ENCODE results near the gene SMIM30.
"Not testable (repeated sequence)": the region's sequence is repeated elsewhere in the genome, so short reads cannot be mapped to it uniquely, and the experiment has no call there.

Gene SMIM30

DNA sequence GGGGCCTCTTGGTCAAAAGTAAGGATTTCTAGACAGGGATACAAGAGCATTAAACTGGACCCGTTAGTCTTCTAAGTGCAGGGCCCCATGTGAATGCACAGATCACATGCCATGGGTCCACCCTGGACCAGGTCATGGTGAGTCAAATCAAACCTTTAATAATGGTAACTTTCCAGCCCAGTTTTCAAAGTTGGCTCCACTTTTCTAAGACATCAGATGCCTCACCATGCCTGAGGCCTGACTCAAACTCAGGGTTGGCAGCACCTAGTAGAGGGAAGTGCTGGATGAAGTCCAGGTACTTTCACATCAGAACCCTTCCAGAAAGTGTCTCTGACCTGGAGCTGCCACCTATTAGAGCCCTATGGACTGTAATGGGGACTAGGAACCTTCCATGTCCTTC lies 9.7 kb upstream of the SMIM30 start:
- H3K27ac ChIP-seq: no peak overlapping the region
- no peak for DNase-seq (ENCODE audit: low spot score)
- TF ChIP-seq, protein P1, sequence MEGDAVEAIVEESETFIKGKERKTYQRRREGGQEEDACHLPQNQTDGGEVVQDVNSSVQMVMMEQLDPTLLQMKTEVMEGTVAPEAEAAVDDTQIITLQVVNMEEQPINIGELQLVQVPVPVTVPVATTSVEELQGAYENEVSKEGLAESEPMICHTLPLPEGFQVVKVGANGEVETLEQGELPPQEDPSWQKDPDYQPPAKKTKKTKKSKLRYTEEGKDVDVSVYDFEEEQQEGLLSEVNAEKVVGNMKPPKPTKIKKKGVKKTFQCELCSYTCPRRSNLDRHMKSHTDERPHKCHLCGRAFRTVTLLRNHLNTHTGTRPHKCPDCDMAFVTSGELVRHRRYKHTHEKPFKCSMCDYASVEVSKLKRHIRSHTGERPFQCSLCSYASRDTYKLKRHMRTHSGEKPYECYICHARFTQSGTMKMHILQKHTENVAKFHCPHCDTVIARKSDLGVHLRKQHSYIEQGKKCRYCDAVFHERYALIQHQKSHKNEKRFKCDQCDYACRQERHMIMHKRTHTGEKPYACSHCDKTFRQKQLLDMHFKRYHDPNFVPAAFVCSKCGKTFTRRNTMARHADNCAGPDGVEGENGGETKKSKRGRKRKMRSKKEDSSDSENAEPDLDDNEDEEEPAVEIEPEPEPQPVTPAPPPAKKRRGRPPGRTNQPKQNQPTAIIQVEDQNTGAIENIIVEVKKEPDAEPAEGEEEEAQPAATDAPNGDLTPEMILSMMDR (IDR thresholded peaks at IDR 0.05): no peak
- no peak overlapping the region for H3K4me3 ChIP-seq

DNA sequence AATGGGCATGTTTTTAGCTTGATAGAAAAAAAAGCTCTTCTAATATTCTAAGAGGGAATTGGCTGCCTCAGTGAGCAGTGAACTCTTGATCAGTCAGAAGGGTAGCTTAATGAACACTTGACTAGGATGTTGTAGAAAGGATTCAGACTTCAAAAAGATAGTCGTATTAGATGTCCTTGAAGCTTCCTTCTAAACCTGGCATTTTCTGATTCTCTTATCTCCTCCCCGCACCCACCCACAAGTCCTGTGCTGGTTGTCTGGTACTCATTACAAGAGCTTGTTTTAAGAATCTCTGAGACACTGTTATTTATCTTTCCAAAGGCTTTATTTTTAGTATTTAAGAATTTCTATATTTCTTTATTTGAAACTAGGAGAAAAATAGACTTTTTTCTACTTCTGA lies 7.4 kb upstream of the SMIM30 start:
- TF ChIP-seq, protein P1 (IDR thresholded peaks at IDR 0.05): no peak
- H3K27ac ChIP-seq: no peak overlapping the region
- no peak overlapping the region for H3K4me3 ChIP-seq

DNA sequence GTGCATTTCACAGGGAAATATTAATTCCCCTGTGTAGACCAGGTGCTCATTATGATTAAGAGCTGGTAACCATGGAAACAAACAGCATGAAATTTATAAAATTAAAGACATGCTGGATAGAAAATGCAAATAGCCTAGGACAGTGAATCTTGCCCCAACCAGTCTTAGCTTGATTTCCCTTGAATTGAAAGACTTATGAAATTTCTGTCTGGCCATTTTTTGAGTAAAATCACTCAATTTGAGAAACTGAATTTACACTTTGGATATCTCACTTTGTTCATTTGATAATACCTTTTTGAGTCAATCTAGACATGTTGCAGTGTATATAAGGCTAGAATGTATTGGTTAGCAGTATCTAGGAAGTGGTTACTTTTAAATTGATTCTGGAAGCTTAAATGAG lies 4.4 kb upstream of the SMIM30 start:
- DNase-seq (ENCODE audit: low spot score): no peak
- Histone ChIP-seq H3K4me3 (no peak overlapping the region), H3K27ac (no peak overlapping the region)
- TF ChIP-seq, protein P1 (IDR thresholded peaks at IDR 0.05): no peak

More for the DNA sequence above, 7.4 kb upstream of the SMIM30 start:
- DNase-seq (ENCODE audit: low spot score): no peak

DNA sequence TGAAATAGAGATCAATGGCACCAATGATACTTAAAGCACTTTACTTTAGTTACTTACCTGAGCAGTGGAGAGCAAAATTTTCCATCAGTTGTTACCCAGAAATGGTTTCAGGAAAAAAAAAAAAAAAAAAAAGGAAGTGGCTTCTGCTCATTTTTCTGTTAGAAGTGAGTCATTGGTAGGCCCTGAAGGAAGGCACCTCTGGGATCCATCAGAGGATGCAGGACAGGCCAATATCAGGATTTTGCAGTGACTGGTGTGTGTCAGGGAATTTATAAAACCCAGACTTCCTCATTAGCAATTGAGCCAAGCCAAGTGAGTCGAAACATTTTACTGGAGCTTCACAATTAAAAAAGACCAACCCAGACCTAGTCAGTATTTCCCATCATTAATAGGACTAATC lies 2.3 kb upstream of the SMIM30 start:
- no peak for DNase-seq (ENCODE audit: low spot score)
- no peak overlapping the region for H3K27ac ChIP-seq
- no peak overlapping the region for H3K4me3 ChIP-seq
- TF ChIP-seq, protein P1 (IDR thresholded peaks at IDR 0.05): no peak

DNA sequence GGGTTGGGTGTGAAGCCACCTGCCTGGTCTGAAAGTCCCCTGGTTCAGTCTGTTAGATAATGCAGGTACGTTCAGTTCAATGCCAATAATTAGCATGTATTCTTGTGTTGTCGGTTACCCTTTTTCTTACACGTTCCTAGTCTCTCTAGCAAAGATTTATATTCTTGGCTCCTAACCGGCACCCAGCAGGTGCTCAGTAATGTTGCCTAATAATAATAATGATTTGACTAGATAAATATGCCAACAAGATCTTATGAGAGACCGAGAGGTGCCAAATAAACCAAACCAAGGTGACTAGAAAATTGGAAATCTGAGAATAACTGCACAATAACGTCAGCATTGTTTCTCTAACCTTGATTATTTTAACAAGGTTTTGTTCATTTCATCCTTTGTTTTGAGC lies 1.1 kb upstream of the SMIM30 start:
- DNase-seq (ENCODE audit: low spot score): no peak
- TF ChIP-seq, protein P1 (IDR thresholded peaks at IDR 0.05): no peak
- H3K27ac ChIP-seq: no peak overlapping the region
- H3K4me3 ChIP-seq: no peak overlapping the region

DNA sequence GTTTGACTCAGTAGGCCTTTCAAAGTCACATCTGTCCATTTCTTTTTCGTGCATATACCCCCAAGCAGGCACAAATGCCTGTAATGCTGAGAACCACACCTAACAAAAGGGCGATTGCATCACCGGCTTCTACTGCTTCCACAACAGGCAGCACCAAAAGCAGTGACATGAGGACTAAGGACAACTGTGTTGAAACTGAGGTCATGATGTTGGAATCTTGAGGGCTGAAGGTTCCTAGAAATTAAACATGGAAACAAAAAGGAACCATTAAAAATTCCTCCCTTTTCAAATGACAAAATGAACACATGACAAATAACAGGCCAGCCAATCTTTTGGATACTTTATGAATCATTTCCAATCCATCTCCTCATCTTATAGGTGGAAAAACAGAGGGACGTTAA lies 980 bp downstream of the SMIM30 start:
- H3K27ac ChIP-seq: not testable (repeated sequence)
- peak overlapping the region; percentile 62 for H3K4me3 ChIP-seq

DNA sequence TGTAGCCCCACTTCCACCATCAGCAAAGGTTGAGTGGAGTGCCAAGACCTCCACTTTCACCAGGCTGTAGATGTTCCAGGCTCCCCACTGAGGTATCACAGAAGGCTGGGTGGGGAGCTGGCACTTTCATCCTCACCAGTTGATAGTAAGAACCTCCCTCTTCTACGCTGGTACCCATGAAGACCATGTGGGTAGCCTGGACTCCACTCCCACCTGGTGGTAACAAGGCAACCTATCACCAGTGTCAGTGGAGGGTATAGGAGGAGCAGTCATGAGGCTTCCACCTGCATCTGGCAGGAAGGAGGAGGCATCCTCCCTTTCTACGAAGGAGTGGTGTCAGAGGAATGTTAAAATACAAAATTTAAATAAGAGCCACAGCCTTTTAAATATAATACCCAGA lies 4.4 kb downstream of the SMIM30 start:
- no peak overlapping the region for H3K4me3 ChIP-seq
- no peak overlapping the region for H3K27ac ChIP-seq
- TF ChIP-seq, protein P1 (IDR thresholded peaks at IDR 0.05): no peak
- no peak for DNase-seq (ENCODE audit: low spot score)

More for the DNA sequence above, 980 bp downstream of the SMIM30 start:
- DNase-seq (ENCODE audit: low spot score): not testable (repeated sequence)

DNA sequence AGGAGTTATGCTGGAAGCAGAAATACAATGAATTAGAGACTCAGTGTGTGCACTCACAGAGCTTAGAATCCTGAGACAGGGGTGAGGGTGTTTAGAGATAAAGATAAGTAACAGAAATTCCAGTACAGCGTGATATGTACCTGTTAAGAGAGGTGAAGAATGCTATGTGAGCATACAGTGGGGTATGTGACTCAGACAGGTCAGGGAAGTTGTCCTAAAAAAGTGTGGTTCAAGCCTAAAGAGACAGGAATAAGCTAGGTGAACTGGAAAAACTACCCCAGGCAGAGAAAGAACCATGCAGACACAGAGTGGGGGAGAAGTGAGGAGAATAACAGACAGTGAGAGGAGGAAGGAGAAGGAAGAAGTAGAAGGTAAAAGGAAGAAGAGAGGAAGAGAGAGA lies 8.6 kb downstream of the SMIM30 start:
- no peak overlapping the region for H3K4me3 ChIP-seq
- DNase-seq (ENCODE audit: low spot score): no peak
- H3K27ac ChIP-seq: no peak overlapping the region
- TF ChIP-seq, protein P1 (IDR thresholded peaks at IDR 0.05): no peak
